ENCODE results near the gene AGFG1.

GRCh38 chr2:227473122-227473461, 1.1 kb downstream of the AGFG1 start:
- TF ChIP-seq EZH2 (IDR thresholded peaks at IDR 0.05; ENCODE audit: borderline replicate concordance, low read depth, low read length, poor library complexity, severe bottlenecking) = no peak
- TF ChIP-seq CTCF (conservative IDR thresholded peaks at IDR 0.05; ENCODE audit: low read depth, low read length) = no peak

Measured in A673 (cell line).